HG02678 (cell line): ENCODE results near the gene RAB23.
A peak's percentile ranks its signal among the peaks of the same experiment; 100 is the strongest.

Experiments used
- ATAC-seq: cut with Tn5 transposase; IDR thresholded peaks from one replicate; pipeline ENCODE4 v1.9.1; 2021; ENCODE audit warnings: mild to moderate bottlenecking, moderate library complexity; ENCODE audit not compliant: unreplicated experiment

RAB23 gene

DNA sequence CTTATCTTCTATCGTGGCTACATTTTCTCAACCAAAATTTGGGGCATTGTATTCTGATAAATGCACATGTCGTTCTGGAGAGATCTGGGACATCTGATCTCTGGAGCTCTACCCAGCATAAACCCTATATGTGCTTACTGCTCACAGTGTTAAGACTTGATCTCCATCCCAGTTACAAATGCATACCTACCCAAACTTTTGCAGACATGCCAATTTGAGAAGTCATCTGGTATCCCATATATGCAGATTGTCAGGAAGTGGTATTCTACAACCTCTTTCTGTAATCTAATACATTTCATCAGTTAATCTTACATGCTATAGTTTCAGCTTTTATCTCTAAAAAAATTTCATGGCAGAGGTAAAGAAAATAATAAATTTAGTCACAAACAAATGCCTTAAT is 38.8 kb downstream of the RAB23 start:
- ATAC-seq, result no peak

DNA sequence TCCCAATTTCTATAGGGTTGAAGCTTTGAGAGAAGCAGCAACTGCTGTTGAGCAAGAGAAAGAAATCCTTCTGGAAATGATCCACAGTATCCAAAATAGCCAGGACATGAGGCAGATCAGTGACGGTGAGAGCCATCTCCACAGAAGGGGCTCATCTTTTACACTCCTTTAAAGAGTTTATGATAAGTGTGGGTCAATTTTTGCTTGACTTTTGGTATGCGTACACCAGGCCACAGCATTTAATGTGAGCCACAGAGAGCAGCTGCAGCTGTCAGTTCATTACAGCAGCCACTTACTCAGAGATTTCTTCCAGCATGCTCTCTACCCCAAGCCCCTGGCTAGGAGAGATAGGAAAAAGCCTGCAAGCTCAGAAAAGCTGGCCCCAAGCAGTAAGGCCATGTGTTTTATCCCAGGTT is 40.1 kb downstream of the RAB23 start:
- ATAC-seq, result no peak

DNA sequence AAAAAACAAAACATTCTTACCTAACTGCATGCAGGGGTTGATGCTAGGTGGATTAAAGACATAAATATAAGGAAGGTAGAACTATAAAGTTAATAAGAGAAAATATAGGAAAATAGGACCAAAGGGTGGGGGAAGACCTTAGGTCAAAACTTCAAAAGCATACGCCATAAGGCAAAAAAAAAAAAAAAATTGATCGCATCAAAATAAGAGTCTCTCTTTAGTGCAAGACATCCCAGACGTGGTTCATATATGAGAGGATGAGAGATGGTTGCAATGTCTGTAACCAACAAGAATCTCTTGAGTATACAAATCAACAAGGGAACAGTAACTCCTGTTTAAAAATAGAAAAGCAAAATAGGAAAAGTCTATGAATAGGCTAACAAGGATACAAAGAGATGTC is 41.5 kb downstream of the RAB23 start:
- ATAC-seq, result no peak

DNA sequence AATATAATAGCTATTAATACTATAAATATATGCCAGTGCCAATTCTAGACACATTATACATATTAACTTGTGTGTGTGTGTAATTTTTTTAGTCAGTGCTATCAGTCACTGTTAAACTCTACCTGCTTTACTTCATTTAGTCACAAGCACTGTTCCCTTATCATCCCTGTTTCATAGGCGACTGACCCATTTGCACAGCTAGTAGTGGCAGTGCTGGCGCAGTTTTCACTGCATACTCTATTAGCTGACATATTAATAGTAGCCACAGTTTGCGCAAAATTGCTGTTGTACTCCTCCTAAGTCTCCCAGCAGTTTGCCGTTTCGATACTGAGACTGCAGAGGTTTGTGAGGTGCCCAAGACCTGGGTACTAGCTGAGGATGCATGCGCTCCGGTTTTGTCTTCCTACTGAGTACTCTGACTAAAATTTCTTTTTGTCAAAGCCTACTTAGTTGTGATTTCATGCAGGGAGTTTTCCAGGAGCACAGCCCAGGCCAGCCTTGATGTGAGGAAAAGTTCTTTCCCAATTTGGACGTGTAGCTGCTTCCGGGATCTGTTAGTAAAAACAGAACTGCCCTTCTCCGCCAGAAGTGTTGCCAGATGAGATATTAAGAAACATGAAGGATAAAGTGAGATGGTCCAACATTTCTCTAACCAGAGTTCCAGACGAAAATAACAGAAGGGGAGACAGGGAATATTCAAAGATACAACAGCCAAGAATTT is 44.4 kb downstream of the RAB23 start:
- no peak for ATAC-seq

DNA sequence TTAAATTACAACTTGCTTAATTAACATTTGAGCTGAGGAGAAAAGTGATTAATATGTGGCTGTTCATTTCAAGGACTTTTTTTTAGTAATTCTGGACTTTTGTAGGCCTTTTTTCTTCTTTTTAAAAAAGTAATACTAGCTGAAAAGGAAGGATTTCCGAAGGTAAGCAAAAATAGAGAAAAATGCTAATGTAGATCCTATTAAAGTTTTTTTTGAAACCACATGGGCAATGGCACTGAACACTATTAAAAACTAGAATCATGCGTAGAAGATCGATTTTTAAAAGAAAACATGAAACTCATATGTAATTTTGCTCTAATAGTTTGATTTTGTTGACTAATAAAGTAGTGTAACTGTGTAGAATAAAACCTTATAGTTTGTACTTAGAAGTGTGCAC is 47.6 kb downstream of the RAB23 start:
- no peak for ATAC-seq

DNA sequence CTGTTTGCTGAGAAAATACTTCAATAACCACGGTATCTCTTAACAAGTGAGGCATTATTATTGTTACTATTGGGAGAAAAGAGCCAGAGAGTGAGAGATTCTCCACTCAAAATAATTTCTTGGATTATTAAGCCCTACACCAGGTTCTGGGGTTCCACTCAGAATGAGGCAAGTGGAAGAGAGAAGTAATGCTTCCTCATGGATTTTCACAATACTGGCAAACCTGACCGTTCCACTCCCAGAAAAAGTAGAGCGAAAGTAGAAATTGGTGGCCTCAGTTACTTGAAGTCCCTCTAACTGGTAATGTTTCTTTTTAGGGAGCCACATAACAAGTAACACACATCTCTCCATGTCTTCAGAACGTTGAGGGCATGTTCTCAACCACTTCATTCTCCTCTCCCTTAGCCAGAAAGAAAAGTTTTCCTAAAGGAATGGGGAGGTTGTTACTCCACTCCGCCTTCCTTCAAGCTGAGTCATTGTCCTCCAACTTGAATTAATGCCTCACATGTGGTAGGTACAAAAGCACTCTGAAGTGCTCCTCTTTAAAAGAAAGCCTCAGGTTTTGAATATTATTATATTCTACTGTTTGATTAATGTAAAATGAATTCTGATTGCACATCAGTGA is 48.1 kb downstream of the RAB23 start:
- no peak for ATAC-seq

DNA sequence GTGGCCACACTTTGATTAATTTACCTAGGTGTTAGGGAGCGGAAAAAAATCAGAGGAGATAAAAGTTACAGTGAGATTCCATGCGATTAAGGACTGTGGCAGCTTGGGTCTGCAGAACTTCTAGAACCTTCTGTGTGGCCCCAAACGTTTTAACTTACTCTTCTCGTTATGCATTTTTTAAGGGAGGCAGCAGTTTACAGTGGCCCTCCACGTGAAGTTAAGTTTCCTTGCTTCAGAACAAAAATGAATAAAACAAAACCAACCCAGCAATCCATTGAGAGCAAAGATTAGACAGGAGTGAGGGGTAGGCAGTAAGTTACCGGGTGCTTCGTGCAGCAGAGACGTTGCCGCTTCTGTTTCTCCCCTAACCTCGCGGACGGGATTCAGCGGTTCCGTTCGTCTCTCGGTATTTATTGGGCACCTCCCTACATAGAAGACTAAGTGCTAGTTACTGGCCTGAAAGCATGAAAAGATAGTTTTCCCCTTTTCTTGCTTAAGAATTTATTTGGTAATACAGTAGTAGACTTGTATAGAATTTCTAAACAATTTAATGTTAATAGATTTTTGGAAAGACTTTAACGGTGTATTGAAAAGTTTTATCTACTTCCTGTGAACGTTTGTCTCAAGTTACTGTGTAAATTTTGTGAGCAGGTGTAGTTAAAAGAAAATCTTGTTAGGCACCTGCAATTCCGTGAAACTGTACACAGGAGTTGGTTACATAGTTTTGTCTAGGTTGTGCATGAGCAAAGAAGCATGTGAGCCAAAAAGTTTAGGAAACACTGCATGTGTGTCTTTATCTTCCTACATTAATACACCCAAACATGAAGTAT is 48.8 kb downstream of the RAB23 start:
- ATAC-seq, result no peak

DNA sequence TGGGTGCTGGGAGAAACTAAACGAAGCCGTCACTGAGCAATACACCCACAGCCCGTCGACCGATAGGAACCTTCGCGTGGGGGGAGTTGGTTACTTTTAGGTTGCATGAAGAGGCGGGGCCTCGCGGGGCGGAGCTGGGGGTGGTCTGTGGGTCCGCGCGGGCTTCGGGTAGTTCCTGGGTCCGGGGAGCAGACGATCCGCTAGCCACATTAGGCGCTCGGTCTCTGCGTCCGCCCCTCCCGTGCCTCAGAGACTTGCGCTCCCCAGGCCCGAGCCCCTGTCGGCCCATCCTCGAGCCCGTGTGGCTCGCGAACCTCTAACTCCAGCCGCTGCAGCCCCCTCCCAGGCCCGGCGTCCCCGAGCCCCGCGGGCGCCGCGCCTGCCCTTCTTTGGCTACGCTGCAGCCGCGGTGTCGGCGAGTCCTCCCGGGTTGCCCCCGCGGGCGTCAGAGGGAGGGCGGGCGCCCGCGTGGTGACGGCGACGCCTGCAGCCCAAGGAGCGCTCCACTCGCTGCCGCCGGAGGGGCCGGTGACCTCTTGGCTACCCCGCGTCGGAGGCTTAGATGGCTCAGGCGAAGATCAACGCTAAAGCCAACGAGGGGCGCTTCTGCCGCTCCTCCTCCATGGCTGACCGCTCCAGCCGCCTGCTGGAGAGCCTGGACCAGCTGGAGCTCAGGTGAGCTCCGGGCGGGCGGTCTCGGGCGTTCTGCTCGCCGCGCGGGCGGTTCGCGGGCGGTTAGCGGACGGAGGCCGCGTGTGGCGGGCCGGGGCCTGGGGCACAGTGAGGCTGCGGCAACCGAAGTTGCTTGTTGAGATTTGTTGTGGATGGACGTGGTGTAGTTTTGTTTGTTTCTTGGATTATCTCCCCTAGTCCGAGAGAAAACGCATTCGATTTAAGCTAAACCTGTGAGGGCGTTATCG is 49.7 kb downstream of the RAB23 start, which contains the start of gene BAG2:
Gene BAG2, plus strand, starts transcription at position 191 of the 920 bp plus-strand sequence. Its CDS starts 372 bp downstream, at position 563.
- peak; percentile 86 for ATAC-seq

DNA sequence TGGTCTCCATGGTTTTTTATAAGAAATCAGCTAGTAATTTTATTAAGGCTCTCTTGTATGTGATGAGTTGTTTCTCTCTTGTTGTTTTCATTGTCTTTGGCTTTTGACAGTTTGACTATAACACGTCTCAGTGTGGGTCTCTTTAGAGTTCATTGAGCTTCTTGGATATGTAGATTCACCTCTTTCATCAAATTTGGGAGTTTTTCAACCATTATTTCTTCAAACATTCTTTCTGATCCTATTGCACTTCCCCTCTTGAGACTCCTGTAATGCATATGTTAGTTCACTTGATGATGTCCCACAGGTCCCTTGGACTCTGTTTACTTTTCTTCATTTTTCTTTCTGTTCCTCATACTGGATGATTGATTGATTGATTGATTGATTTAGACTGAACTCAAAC is 57.0 kb downstream of the RAB23 start:
- ATAC-seq, result no peak

DNA sequence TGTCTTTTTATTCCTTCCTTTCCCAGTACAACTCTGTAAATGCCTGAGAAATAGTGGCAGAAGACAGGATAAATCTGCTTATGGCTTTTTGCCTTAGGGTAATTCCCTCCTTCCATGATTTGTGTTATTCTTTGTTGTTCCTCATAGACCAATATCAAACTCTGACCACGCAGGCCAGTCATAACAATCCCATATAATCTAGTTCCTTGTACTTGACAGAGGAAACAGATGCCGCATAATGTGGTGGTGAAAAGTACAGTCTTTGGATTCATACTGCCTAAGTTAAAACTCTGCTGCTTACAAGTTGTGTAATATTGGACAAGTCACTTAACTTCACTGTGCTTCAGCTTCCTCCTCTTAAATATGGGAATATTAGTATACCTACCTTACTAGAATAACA is 58.2 kb downstream of the RAB23 start:
- ATAC-seq, result no peak

DNA sequence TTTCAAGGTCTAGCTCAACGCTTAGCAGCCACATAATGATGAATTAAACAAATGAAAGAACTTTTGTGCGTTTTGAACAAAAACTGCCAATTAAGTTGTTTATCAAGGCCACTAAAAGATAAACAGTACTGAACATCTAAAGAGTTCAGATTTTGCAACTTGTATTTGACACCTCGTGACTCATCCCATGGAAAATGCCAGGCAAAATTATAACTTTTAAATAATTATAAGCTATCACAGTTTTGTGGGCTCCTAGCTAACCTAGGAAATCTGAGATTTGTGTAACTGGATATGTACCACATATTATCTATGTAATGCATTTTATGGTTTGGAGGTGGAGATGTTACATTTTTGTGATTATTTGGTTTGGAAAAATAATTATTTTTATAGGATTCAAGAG is 59.6 kb downstream of the RAB23 start:
- ATAC-seq, result no peak

DNA sequence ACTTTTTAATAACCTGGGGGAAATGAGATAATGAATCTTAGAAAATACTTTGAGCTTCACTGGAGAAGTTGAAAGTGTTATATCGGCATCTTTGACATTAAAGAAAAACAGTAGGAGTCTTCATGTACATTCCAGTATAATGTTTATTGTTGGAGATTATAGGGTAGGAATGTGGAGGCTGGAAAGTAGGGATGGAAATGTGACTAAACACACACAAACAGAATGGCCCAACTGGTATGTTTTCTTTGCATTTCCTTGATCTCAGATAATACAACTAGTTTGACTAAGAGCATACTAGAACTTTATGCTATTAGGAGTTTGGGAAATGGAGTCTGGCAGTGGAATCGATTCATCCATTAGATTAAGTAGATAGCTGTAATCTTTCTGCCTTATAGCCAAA is 60.1 kb downstream of the RAB23 start:
- no peak for ATAC-seq

DNA sequence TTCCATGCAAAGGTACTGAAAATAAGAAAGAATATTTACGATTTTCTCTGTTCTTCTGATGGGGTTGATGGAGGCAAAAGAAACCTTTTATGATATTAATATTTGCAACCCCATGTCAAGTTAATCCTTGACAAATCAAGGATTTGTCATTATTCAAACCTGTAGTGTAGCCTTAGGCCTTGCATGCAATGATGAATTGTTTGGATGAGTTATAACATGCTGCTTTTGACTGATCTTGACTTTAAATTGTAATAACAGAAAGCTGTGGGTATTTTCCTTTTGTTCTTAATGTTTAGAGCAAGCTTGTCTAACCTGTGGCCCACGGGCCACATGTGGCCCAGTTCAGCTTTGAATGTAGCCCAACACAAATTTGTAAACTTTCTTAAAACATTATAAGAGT is 63.0 kb downstream of the RAB23 start:
- no peak for ATAC-seq

DNA sequence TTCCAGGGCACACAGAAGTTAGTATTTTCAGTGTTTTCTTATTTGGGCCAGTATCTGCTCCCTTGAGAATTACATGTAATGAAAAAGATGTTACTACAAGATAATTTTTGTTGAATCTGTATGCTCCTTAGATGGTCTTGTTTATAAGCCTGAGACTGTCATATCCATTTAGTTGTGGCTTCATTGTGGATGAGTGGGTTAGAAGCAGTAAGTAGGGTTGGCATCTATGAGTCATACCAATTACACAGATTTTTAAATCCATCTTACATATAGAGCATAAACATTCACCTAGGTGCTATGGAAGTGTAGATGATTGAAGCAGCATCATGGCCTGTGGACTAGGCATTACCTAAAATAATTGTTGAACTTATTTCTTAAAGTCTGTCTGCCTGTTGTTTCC is 63.4 kb downstream of the RAB23 start:
- no peak for ATAC-seq

DNA sequence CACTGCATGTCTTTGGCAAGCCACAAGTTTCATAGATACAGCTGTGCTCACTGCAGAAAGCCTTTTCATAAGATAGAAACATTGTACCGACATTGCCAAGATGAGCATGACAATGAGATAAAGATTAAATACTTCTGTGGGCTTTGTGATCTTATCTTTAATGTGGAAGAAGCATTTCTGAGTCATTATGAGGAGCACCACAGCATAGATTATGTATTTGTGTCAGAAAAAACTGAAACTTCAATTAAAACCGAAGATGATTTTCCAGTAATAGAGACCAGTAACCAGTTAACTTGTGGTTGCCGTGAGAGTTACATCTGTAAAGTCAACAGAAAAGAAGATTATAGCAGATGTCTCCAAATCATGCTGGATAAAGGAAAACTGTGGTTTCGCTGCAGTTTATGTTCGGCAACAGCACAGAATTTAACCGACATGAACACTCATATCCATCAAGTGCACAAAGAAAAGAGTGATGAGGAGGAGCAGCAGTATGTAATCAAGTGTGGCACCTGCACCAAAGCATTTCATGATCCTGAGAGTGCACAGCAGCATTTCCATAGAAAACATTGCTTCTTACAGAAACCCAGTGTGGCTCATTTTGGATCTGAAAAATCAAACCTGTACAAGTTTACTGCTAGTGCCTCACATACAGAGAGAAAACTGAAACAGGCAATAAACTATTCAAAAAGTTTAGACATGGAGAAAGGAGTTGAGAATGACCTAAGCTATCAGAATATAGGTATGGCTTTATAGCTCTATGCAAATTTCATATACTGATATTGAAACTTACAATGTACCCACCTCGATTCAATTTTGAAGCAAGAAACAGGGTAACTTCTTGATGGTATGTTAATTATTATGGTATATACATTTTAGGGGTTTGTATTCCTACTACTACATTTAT is 73.9 kb downstream of the RAB23 start:
- ATAC-seq, result no peak

DNA sequence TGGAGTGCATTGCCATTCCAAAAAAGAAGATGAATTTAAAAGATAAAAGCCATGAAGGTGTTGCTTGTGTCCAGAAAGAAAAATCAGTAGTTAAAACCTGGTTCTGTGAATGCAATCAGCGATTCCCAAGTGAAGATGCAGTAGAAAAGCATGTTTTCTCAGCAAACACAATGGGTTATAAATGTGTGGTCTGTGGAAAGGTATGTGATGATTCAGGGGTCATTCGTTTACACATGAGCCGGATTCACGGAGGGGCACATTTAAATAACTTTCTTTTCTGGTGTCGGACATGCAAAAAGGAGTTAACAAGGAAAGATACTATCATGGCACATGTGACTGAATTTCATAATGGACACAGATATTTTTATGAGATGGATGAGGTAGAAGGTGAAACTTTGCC is 74.7 kb downstream of the RAB23 start:
- ATAC-seq, result no peak

DNA sequence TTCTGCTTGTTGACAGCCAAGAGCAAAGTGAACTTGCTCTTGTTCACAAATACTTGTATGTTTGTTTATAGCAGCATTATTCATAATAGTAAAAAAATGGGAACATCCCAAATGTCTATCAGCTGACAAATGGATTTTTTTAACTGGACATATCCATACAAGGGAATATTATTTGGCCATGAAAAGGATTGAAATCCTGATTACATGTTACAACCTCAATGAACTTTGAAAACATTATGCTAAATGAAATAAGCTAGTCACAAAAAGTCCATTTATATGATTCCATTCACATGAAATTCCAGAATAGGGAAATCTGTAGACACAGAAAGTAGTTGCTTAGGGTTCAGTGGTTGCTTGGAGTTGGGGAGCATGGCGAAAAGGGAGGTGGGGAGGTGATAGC is 78.4 kb downstream of the RAB23 start:
- ATAC-seq, result no peak

DNA sequence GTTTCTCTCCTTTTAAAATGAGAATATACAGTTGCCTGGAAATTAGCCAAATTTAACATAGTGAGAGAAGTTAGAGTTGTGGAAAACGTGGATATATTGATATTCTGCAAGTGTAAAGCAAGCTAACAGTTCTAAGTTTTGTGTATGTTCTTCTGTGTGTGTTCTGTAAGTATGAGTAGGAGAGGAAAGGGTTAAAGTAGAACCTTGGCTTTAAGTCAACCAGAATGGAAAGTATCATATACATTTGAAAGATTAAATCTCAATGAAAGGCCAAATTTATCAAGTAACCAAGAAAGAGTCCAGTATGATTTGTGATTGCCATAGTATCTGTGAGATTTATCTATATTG is 80.0 kb downstream of the RAB23 start:
- no peak for ATAC-seq

DNA sequence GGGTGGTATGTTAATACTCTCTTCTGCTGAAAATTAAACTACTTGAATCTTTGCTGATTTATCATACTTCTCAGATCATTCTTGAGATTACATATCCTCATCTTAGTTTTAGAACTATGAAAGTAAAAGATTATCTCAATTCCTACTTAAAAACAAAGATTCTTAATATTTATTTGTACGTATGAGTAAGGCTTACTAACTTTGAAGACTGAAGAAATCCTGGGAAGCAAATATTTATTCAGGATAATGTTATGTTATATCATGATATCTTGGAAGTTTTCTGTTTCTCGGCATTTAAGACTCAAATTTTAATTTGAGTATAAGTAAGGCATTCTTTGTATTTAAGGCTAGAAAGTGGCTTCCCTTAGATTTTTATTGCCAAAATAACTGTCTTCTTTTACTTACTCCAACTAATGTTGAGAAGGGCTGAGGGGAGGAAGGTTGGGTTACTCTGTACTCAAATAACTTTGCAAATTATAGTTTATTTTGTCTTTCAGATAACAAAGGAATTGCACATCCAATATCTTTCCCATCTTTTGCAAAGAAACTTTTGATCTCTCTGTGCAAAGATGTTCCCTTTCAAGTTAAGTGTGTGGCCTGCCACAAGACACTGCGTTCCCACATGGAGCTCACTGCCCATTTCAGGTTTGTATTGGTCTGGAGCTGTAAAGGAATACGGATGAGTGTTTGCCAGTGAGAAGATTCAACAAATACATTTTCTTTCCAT is 80.5 kb downstream of the RAB23 start:
- ATAC-seq, result no peak
